GM12873 (cell line): ENCODE results near the gene PBX2.

Experiments
- TF ChIP-seq, protein P1 (sequence below): IDR thresholded peaks from 2 replicates; pipeline ENCODE4 v1.5.1; 2012; ENCODE audit warnings: low read depth, mild to moderate bottlenecking, moderate library complexity, low read length, control low read depth; ENCODE audit not compliant: insufficient read depth; ENCODE audit errors: missing control alignments

PBX2 gene

DNA sequence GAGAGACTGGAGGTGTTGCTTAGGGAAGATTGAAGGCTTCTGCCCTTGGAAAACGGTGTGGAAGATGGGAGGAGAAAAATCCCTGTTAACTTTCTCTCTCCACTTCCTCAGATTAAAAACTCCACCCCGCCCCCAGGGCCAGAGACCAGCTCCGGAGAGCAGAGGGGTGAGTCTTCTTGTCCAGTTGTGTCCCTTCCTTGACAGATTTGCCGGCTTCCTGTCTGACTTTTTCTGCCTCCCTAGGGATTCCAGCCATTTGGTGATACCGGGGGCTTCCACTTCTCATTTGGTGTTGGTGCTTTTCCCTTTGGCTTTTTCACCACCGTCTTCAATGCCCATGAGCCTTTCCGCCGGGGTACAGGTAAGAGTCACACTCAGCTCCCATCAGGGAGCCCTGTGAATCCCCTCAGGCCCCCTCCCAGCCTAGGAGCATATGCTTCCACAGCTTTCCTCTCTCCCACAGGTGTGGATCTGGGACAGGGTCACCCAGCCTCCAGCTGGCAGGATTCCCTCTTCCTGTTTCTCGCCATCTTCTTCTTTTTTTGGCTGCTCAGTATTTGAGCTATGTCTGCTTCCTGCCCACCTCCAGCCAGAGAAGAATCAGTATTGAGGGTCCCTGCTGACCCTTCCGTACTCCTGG is 10.1 kb downstream of the PBX2 start:
- TF ChIP-seq, protein P1, sequence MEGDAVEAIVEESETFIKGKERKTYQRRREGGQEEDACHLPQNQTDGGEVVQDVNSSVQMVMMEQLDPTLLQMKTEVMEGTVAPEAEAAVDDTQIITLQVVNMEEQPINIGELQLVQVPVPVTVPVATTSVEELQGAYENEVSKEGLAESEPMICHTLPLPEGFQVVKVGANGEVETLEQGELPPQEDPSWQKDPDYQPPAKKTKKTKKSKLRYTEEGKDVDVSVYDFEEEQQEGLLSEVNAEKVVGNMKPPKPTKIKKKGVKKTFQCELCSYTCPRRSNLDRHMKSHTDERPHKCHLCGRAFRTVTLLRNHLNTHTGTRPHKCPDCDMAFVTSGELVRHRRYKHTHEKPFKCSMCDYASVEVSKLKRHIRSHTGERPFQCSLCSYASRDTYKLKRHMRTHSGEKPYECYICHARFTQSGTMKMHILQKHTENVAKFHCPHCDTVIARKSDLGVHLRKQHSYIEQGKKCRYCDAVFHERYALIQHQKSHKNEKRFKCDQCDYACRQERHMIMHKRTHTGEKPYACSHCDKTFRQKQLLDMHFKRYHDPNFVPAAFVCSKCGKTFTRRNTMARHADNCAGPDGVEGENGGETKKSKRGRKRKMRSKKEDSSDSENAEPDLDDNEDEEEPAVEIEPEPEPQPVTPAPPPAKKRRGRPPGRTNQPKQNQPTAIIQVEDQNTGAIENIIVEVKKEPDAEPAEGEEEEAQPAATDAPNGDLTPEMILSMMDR = no peak

DNA sequence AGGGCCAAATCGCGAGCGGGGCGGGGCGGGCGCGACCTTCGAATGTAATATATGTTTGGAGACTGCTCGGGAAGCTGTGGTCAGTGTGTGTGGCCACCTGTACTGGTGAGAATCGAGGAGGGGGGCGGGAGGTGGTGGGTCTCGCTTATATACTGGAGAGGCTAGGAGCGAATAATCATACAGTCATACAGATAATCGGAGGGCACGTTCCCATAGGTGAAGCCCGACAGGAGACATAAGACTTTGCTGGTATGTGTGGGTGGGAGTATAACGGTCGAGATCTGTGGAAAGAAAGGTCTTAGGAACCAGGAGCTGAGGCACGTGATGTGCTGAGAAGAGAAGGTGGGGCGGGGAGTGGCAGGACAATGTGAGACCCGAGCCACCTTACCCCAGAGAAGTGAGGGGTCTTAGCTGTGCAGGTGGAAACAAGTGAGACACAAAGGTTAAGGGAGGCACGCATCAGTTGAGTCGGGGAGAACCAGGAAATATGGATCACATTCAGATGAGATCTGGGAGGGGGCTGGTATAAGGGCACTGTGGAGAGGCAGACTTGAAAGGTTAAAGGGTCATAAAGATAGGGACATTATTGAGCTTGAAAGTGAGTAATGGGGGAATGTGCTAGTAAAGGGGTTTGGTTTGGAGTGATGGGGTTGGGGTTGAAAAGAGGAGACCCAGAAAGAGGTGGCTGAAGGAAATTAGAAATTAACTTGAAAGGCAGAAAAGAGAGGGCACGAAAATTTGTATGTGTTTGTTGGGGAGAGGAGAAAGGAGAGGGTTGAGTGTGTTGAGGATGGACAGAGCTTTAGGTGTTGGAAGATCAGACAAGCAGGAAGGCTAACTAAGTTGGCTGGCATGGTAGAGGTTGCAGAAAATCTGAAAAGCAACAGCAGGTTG is 11.2 kb downstream of the PBX2 start:
- TF ChIP-seq, protein P1 = no peak

DNA sequence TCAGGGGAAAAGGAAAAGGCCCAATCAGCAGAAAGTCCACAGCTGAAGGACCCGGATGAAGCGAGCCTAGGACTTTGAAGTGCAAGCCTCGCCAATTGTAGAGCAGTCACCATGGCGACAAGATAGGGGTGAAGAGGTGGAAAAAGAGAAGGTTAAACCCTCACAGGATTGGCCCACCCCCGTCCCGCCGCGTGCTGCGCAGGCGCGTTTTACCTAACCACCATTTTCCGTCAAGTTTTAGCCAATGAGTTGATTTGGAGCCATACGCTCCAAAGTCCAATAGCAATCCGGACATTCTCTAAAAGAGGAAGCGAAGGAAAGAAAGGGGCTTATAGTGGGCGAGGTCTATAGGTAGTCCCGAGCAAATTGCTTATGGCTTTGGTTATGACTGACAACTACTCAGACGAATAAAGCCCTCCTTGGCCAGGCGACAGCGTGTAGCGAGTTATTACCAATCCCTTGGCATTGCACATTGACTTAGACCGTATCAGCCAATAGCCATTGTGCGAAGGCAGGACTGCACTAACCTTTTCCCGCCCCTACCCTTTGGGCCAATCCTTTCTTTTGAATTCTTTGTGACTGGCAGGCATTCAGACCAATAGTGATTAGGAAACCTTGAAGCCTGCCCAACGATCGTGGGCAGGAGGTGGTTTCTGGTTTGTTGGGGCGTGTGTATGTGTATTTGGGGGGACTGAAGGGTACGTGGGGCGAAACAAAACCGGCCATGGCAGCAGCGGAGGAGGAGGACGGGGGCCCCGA is 12.0 kb downstream of the PBX2 start, which contains the start of gene RNF5:
TSS of gene RNF5 (plus strand) at position 618 of the 759 bp plus-strand sequence. CDS start at position 725, 107 bp downstream.
- TF ChIP-seq, protein P1 = no peak

DNA sequence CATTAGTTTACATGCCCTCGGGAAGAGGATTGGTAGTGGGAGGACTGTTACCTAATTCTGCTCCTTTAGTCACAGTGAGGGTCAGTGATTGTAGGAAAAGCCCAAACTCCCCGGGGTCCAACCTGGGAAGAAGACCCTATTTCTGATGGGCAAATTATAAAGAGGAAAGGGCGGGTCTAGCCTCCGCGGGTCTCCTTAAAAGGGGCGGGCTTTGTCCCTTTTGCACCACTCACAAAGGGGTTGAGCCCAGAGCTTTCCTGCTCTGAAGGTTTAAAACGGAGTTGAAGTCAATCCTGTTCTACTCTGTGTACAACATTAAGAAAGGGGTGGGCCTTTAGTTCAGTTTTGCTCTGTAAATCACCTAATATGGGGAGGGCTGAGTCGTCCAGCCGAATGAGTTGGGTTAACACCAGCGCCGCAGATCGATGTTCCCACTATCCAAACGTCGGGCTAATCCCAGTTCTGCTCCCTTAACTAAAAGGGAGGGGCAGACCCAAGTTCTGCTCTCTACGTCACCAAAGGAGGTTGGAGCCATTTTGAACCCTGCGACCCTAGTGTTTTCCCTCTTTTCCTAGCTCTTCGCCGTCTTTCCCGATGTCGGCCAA is 12.7 kb downstream of the PBX2 start:
- TF ChIP-seq, protein P1 = no peak

DNA sequence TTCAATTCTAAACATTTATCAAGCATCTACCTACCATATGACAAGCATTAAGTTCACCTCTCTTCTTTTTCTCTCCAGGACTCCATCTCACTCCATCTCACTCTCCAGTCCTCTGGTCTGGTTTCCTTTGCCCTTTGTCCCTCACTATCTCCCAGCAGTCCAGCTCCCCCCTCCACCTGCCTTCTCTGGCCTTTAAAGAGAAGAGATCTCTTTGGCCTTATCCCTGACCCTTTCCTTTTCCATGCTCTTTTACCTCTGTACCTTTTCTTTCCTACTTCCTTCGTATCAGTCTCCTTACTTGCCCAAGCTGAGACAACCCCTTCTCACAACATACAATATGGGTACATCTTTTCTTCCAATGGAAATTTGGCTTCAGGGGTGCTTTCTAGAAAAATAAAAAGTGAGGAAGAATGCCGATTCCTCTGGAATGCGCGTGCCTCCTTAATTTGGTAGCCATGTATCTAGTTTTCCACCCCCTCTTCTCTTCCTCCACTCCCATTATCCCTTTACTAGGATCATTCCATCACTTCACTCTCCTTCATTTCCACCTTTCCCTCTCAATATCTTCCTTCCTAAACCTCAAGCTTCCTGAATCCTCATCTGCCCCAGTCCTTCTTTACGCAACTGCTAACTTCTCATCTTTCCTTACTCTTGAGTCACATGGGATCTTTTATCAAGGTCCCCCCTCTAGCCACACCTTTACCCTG is 13.4 kb downstream of the PBX2 start:
- TF ChIP-seq, protein P1 = no peak

DNA sequence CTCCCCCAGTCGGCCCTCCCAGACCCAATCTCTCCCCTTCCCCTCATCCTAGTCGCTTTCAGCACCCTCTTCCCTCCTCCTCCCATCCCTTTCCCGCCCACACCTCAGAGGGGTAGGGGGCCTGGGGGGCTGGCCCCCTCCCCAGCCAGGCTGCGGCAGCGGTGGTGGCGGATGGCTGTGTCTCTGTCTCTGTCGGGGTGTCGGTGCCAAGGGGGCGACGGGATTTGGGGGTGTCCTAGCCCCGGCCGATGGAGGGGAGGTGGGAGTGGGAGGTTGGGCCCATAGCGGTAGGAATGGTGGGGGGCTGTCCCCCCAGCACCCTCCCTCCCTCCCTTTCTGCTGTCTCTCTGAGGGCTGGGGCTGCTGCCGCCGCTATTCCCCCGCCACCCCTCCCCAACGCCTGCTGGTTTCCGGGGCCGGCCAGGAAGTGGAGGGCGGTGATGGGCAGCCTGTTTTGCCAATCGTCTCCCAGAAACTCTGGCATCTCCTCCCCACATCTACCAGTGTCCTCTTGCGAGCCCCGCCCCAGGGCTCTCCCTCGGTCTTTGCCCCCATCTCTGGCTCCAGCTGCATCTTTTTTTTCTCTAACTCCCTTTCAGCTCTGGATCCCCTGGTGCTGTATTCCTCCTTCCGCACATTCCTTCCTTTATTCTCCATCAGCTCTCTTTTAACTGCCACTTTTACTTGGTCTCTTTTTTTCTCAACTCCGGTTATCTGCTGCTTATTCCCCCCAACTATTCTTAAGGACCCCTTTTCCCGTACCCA is 14.1 kb downstream of the PBX2 start, which contains the start of gene AGPAT1:
TSS of gene AGPAT1 (minus strand) at position 374 of the 765 bp plus-strand sequence. CDS start 4,588 bp downstream, outside the sequence.
- TF ChIP-seq, protein P1 = no peak
